ENCODE data around the gene MORN1. TPM values are rescaled to one million over a fixed set of nuclear protein-coding genes. Genes with fewer than 3 reads are reported as not detected.

Gene MORN1
- total and polyA plus RNA-seq, 2 of the 4 experiments (the other 2 are of a cell fraction) = 3.0 to 4.2 TPM

DNA sequence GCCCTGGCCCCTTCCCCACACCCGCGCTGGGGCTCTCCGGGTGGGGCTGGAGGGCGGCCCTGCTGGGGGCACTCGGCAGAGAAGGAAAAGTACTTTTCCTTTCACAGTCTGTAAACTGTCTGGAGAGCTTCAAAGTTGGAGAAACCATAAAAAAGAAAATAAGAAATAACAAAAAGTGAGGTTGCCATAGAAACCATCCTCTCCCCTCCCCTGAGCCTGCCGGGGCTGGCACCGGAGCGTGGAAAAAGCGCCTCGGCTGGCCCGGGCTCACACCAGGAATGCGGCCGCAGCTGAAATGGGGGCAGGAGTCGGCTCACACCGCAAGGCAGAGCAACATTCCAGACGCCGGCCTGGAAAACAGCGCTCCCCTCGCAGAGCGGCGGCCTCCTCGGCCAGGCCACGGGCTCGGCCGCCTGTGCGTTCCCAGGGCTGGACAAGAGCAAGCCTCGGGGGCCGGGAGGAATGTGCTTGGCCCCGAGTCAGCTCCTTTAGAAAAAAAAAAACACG, 69.2 kb downstream of the MORN1 start:
- Histone ChIP-seq H4K20me1 (ENCODE audit: insufficient read depth, low read length) (no peaks in the 10 kb centered on the region), H2AK5ac (ENCODE audit: low read depth, low read length) (0 out of 2 replicates have a peak overlapping the region, but pooled peaks have one; percentile 7), H3K27me3 (ENCODE audit: control insufficient read depth, insufficient read depth, low read length) (peaks cover 6% of the 10 kb centered on the region; the same call in 1 of the 2 replicates), H3K4me1 (ENCODE audit: control insufficient read depth, insufficient read depth, low read length) (peaks cover 12% of the 10 kb centered on the region), H3K9ac (ENCODE audit: low read depth, low read length) (peak overlapping the region; percentile 39; the same call in 1 of the 2 replicates), H4K5ac (ENCODE audit: low read depth, low read length) (peak overlapping the region; percentile 58), H3K4ac (ENCODE audit: low read depth, low read length) (peak overlapping the region; percentile 50), H2BK15ac (ENCODE audit: low read depth, low read length) (no peak overlapping the region), H4K91ac (ENCODE audit: insufficient read depth, low read depth, low read length) (no peak overlapping the region; the same call in 1 of the 2 replicates), H3K79me1 (ENCODE audit: low read depth in 1 of 2, low read length in 2 of 2) (0 out of 4 replicates have a peak, but pooled peaks cover 0 to 4% of the 10 kb centered on the region in 2 experiments), H3K4me2 (ENCODE audit: low read depth, low read length) (peak overlapping the region; percentile 57), H4K8ac (ENCODE audit: low read depth in 2 of 2, low read length in 2 of 2) (peak overlapping the region; percentile 61 to 66; a peak in 3 of 4 replicates), H3K9me1 (ENCODE audit: insufficient read depth, low read length) (no peaks in the 10 kb centered on the region), H3K23ac (ENCODE audit: low read depth, low read length) (0 out of 2 replicates have a peak overlapping the region, but pooled peaks have one; percentile 35), H3K27ac (ENCODE audit: insufficient read depth, low read length) (peak overlapping the region; percentile 43; the same call in 1 of the 2 replicates), H3K4me3 (ENCODE audit: insufficient read depth, low read depth, low read length) (no peak overlapping the region), H2BK120ac (ENCODE audit: low read depth, low read length) (peak overlapping the region; percentile 45; the same call in 1 of the 2 replicates), H3K9me3 (ENCODE audit: control insufficient read depth, insufficient read depth, low read length) (peaks cover 3% of the 10 kb centered on the region; the same call in 1 of the 2 replicates), H3K36me3 (ENCODE audit: control insufficient read depth, insufficient read depth, low read length) (no peaks in the 10 kb centered on the region), H2AFZ (replicated peaks; ENCODE audit: low read length, poor library complexity) (peak overlapping the region; percentile 82), H2AK9ac (replicated peaks; ENCODE audit: low read depth, low read length, poor library complexity) (peak overlapping the region; percentile 60), H2BK5ac (ENCODE audit: low read depth, low read length, poor library complexity, severe bottlenecking) (no peak overlapping the region), H3K18ac (ENCODE audit: low read depth, low read length) (peak overlapping the region; percentile 38), H3K14ac (replicated peaks; ENCODE audit: low read depth, low read length) (no peak overlapping the region), H3K56ac (ENCODE audit: extremely low read depth, insufficient read depth, low read length) (peak overlapping the region; percentile 8; the same call in 1 of the 2 replicates), H2BK20ac (ENCODE audit: low read depth, low read length) (no peak overlapping the region)
- intact Hi-C loops (cut with micrococcal nuclease) (no loop called here), in situ Hi-C loops (cut with MboI; ENCODE audit: low sequenced_read_pairs) (no loop called here), dilution Hi-C loops (cut with HindIII; ENCODE audit: low sequenced_read_pairs, unreplicated experiment) (no loop called here)
- ATAC-seq (ENCODE audit: low read depth) (peak; percentile 96), DNase-seq (peak; percentile 80)
- CTCF ChIA-PET = interaction anchor here (0.6 kb wide), 1 partner anchor 171 kb away, joined by 3 read pairs; no protein-coding TSS in a partner anchor
- no TSS peak for BruUV-seq (replicated peaks)
- 8% methylated on average over 13 of the region's 30 CpGs; no CpG with 5 or more reads in 1 of the 2 experiments for WGBS, 2 experiments (ENCODE audit: extremely low coverage in 2 of 2, insufficient read length in 1 of 2)
- POLR2A ChIA-PET (ENCODE audit: unreplicated experiment) = no interaction called here
- TF ChIP-seq ELK1 (IDR thresholded peaks at IDR 0.05; ENCODE audit: borderline replicate concordance, low read depth, low read length) = no peak
- TF ChIP-seq RFX5 (IDR thresholded peaks at IDR 0.05; ENCODE audit: low read depth, low read length) = no peak
- 0 out of 2 replicates have a peak, but pooled peaks have one; percentile 55 for TF ChIP-seq BHLHE40 (IDR thresholded peaks at IDR 0.05; ENCODE audit: low read depth, low read length)
- TF ChIP-seq MXI1 (IDR thresholded peaks at IDR 0.05; ENCODE audit: borderline replicate concordance, low read depth, low read length) = no peak
- TF ChIP-seq MAZ (IDR thresholded peaks at IDR 0.05; ENCODE audit: borderline replicate concordance, low read depth, low read length) = peak; percentile 92
- TF ChIP-seq MAFK (IDR thresholded peaks at IDR 0.05; ENCODE audit: low read depth, low read length) = no peak
- no peak for TF ChIP-seq CEBPB (IDR thresholded peaks at IDR 0.05; ENCODE audit: low read depth, low read length)
- TF ChIP-seq FOS (IDR thresholded peaks at IDR 0.05; ENCODE audit: low read depth, low read length) = 0 out of 2 replicates have a peak, but pooled peaks have one; percentile 27
- no peak for TF ChIP-seq NFE2L2 (IDR thresholded peaks at IDR 0.05; ENCODE audit: low read depth, low read length)
- no peak for TF ChIP-seq RCOR1 (IDR thresholded peaks at IDR 0.05; ENCODE audit: insufficient replicate concordance, low read length)
- TF ChIP-seq USF2 (IDR thresholded peaks at IDR 0.05; ENCODE audit: low read depth, low read length) = no peak
- TF ChIP-seq RAD21 (IDR thresholded peaks at IDR 0.05; ENCODE audit: low read length) = peak; percentile 38; the same call in 1 of the 2 replicates
- TF ChIP-seq, protein P1, sequence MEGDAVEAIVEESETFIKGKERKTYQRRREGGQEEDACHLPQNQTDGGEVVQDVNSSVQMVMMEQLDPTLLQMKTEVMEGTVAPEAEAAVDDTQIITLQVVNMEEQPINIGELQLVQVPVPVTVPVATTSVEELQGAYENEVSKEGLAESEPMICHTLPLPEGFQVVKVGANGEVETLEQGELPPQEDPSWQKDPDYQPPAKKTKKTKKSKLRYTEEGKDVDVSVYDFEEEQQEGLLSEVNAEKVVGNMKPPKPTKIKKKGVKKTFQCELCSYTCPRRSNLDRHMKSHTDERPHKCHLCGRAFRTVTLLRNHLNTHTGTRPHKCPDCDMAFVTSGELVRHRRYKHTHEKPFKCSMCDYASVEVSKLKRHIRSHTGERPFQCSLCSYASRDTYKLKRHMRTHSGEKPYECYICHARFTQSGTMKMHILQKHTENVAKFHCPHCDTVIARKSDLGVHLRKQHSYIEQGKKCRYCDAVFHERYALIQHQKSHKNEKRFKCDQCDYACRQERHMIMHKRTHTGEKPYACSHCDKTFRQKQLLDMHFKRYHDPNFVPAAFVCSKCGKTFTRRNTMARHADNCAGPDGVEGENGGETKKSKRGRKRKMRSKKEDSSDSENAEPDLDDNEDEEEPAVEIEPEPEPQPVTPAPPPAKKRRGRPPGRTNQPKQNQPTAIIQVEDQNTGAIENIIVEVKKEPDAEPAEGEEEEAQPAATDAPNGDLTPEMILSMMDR (conservative IDR thresholded peaks at IDR 0.05; ENCODE audit: low read depth, low read length) = 0 out of 2 replicates have a peak, but pooled peaks have one; percentile 16
- peak; percentile 39; the same call in 1 of the 2 replicates for TF ChIP-seq POLR2A (IDR thresholded peaks at IDR 0.05; ENCODE audit: low read depth, low read length)

Data from IMR-90 (cell line).